ES-I3 (cell line): ENCODE data around the gene CAPN2.

Experiments
- H3K36me3 ChIP-seq: 2 replicates; pipeline ENCODE4 v1.6.1; 2013; ENCODE audit warnings: mild to moderate bottlenecking, low read length, control low read depth, moderate library complexity; ENCODE audit not compliant: insufficient read depth
- H3K4me1 ChIP-seq: 2 replicates; pipeline ENCODE4 v1.6.1; 2013; ENCODE audit warnings: mild to moderate bottlenecking, control low read depth, low read length; ENCODE audit not compliant: insufficient read depth
- H3K9ac ChIP-seq: 2 replicates; pipeline ENCODE4 v1.6.1; 2013; ENCODE audit warnings: low read depth, mild to moderate bottlenecking, low read length, moderate library complexity
- H3K9me3 ChIP-seq: 2 replicates; pipeline ENCODE4 v1.6.1; 2013; ENCODE audit warnings: mild to moderate bottlenecking, low read length, moderate library complexity; ENCODE audit not compliant: control insufficient read depth, insufficient read depth

CAPN2 gene

DNA sequence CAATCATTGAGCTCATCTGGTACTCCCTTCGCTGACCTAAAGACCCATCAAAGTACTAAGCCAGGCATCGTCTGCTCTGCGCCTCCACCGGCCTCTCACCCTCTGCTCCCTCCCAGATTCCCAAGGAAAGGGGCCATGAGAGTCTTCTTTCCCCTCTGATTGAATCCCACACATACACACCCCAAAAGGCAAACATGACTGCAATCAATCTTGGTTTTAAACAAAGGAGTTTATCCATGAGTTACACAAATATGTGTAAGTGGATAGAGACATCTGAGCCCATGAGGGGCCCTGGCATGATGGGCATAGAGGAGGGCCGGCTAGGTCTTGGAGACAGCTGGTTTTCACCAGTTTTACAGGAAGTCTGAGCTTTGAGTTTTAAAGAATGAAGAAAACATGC lies 50.9 kb downstream of the CAPN2 start:
- Histone ChIP-seq H3K4me1 (no peaks in the 10 kb centered on the region), H3K36me3 (peaks cover 10% of the 10 kb centered on the region), H3K9me3 (no peaks in the 10 kb centered on the region)

DNA sequence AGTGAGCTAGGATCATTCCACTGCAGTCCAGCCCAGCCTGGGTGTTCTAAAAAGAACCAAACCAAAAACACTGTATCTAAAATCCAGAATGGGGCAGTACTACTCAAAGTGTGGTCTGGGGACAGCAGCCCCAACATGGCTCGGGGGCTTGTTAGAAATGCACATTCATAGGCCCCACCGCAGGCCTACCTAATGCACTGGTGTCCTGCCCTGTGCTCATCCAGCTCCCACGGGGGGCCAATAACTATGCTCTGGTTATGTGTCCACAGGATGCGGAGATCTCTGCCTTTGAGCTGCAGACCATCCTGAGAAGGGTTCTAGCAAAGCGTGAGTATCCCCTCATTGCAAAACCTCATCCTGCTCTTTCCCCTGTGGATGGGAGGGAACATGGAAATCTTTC lies 51.5 kb downstream of the CAPN2 start:
- Histone ChIP-seq H3K9me3 (no peaks in the 10 kb centered on the region), H3K36me3 (peaks cover 10% of the 10 kb centered on the region), H3K4me1 (no peaks in the 10 kb centered on the region), H3K9ac (no peak overlapping the region)

More for the DNA sequence above, 50.9 kb downstream of the CAPN2 start:
- H3K9ac ChIP-seq: no peak overlapping the region

DNA sequence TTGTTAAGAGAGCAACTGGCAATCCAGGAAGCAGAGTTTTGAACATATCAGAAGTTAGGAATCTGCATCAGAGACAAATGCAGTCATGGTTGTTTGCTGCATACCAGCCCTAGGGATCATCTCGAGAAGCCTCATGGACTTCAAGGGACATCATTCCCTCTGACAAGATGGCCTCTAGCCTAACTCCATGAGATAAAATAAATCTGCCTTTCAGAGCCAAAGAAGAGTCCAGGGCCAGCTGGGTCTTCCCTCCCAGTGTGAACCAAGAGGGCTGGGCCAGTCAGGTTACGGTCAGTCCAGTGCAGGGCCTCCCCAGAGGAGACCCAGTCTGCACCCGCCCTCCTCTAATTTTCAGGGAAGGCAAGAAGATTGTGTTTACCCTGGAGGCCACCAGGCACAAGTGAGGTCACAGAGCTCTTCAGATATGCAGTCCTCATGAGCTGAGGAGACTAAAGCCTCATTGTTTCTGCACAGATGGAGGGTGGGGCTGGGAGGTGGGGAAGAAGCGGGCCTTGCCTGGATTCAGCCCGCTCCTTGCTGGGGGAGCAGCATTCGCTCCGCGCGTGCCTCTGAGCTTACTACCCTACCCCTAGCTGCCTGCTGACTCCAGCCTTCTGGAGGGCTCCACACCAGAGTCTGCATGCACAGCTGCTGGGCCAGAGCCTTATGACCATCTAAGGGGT lies 52.8 kb downstream of the CAPN2 start:
- Histone ChIP-seq H3K9ac (no peak overlapping the region), H3K9me3 (no peaks in the 10 kb centered on the region), H3K4me1 (no peaks in the 10 kb centered on the region), H3K36me3 (peaks cover 12% of the 10 kb centered on the region)

DNA sequence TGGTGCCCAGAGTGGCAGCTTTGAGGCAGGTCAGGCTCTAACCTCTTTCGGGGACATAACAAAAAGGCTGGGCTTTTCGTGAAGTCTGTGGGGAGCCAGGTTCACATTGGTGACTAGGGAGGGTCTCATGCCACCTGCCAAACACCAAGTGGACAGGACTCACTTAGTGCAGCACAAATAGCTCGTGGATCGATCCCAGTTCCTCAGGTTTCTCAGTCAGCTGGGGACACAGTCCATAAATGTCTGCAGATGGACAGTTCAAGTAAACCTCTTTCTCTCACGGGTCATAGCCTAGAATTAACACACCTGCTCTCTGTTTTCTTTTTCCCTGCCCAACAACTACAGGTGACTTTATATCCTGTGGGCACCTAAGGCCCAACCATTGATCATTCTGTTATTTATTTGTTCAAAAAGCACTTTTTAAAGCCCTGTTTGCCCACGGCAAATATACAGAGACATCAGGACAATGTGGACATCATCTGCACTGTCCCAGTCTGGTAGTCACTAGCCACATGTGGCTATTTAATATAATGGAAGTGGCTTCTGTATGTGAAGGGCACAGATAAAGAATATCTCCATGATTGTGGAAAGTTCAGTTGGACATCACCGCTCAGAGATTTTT lies 53.5 kb downstream of the CAPN2 start:
- H3K9me3 ChIP-seq: no peaks in the 10 kb centered on the region
- no peak overlapping the region for H3K9ac ChIP-seq
- H3K36me3 ChIP-seq: peaks cover 13% of the 10 kb centered on the region
- no peaks in the 10 kb centered on the region for H3K4me1 ChIP-seq

DNA sequence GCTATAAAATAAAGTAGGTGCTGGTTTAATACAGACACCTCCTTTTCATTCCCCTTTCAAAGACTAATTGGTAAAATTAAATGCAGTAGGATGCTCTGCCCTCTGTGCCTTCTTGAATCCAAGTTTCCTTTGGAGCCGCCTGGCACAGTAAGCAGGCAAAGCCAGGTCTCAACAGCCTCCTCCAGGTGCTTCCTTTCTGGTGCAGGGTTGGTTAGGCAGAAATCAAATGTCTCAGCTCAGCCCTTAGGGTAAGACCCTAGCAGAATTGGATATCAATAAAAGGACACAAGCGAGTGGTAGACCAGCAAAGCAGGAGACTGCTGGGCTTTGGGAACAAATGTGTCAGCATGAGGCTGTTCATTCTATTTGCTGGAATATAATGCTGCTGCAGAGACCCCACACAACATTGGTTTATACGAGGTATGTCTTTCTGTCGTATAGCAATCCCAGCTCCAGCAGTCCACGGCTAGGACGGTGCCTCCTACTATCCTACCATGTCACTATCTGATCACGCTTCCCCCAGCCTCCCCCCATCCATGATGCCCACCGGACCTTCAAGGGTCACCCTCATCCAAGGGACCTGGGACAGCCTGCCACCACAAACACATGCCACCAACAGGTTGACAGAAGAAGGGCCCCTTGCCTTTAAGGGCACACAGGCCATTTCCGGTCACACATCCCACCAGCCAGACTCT lies 58.4 kb downstream of the CAPN2 start:
- H3K36me3 ChIP-seq: peaks cover 13% of the 10 kb centered on the region; the same call in 1 of the 2 replicates
- no peaks in the 10 kb centered on the region for H3K9me3 ChIP-seq
- peaks cover 18% of the 10 kb centered on the region for H3K4me1 ChIP-seq
- no peak overlapping the region for H3K9ac ChIP-seq

DNA sequence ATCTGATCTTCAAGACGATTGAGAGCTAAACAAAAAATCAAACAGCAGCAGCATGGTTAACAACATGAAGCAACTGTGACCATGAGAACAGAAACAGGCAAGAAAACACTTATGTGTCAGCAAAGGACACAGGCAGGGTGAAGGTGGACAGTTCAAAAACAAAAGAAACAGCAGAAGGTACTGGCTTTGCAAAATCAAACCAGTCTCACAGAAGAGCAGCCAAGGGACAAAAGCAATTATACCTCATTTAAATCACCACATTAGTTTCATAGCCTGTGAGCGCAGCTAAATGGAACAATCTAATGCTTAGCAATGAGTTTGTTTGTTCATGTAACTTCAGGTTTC lies 59.1 kb downstream of the CAPN2 start:
- Histone ChIP-seq H3K9me3 (no peaks in the 10 kb centered on the region), H3K36me3 (peaks cover 13% of the 10 kb centered on the region; the same call in 1 of the 2 replicates), H3K4me1 (peaks cover 18% of the 10 kb centered on the region), H3K9ac (no peak overlapping the region)

DNA sequence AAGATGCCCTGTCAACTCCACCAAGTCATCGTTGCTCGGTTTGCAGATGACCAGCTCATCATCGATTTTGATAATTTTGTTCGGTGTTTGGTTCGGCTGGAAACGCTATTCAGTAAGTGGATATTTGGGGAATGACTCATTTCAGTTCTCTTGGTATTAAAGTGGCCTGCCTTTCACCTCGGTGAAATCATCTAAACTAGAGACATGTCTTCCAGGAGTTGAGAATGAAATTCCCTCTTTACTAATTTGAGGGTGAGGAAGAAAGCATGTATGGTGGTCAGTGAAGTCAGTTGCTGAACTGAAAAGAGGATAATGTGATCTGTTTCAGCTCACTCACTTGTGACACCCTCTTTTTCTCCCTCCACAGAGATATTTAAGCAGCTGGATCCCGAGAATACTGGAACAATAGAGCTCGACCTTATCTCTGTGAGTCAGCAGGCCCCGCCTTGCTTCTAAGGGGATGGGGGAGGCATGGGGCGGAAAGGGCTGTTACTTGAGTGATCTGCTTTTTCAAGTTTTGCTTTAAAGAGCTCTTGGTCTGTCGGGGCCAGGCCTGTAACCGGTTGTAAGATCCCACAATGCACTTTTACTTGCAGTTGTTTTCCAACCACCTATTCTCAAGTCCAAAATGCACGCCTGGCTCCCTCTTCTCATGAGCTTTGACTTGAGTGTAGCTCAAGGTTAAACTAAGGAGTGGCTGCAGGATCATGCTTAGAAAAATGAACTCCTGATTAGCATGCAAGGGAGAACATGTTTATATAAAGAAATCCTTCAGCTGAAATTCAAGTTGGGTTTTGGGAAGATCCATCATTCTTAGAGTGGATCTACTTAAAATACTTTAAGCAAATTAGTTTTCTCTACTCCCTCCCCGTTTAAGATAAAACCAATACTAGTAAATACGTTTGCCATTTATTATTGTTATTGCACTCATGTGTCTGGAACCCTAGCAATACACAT lies 59.8 kb downstream of the CAPN2 start:
- Histone ChIP-seq H3K9ac (no peak overlapping the region), H3K36me3 (peaks cover 13% of the 10 kb centered on the region; the same call in 1 of the 2 replicates), H3K9me3 (no peaks in the 10 kb centered on the region), H3K4me1 (peaks cover 18% of the 10 kb centered on the region)

DNA sequence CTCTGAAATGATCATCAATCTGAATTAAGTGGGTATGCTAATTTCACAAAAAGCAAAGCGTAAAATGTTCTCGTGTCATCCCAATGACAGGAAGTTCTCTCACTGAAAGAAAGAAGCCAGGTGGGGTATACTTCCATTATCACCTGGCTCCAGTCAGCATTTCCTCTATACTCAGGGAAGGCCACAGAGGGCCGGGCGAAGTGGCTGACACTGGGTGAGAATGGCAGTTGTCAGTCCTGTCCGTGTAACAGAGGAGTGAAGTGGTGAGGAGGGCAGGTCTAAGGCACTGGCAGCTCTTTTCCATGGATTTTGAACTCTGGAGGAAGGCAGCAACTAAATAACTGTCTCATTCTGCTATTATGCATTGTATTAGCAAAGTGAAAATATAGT lies 60.4 kb downstream of the CAPN2 start:
- no peaks in the 10 kb centered on the region for H3K9me3 ChIP-seq
- H3K4me1 ChIP-seq: peaks cover 18% of the 10 kb centered on the region
- H3K36me3 ChIP-seq: peaks cover 13% of the 10 kb centered on the region; the same call in 1 of the 2 replicates
- H3K9ac ChIP-seq: no peak overlapping the region

DNA sequence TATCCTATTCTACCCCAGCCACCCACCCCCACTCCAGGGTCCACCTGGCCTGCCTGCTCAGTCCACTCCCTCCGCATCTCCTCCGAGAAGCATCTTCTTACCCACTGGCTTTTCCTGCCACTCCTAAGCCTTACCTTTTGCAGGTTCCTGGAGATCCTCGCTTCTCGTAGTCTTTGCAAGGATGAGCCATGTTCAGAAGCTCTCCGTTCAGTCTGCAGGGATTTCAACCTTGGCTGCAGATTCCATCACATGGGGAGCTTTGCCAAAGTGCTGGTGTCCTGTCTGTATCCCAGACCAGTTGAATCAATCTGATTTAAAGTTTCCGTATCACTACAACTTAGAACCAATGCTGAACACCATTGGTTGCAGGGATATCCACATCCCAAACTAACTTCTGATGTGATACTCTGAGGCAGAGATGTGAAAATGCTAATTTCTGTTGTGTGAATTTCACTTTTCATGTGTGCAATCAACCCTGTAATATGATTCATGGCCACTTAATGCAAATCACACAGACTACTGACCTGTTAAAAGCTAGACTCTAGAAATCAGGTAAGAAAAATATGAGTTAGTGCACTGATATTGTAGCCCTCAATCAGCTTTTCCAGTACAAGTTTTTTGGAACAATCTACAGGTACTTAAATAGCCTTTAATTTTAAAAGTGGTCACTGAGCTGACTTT lies 61.9 kb downstream of the CAPN2 start:
- no peak overlapping the region for H3K9ac ChIP-seq
- H3K36me3 ChIP-seq: peaks cover 19% of the 10 kb centered on the region
- no peaks in the 10 kb centered on the region for H3K9me3 ChIP-seq
- H3K4me1 ChIP-seq: peaks cover 18% of the 10 kb centered on the region

DNA sequence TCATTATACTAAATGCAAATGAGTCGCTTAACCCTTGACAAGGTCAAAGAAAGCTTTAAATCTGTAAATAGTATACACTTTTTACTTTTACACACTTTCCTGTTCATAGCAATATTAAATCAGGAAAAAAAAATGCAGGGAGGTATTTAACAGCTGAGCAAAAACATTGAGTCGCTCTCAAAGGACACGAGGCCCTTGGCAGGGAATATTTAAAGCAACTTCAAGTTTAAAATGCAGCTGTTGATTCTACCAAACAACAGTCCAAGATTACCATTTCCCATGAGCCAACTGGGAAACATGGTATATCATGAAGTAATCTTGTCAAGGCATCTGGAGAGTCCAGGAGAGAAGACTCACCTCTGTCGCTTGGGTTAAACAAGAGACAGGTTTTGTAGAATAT lies 62.7 kb downstream of the CAPN2 start:
- no peak overlapping the region for H3K9ac ChIP-seq
- peaks cover 18% of the 10 kb centered on the region for H3K4me1 ChIP-seq
- peaks cover 16% of the 10 kb centered on the region for H3K36me3 ChIP-seq
- no peaks in the 10 kb centered on the region for H3K9me3 ChIP-seq

DNA sequence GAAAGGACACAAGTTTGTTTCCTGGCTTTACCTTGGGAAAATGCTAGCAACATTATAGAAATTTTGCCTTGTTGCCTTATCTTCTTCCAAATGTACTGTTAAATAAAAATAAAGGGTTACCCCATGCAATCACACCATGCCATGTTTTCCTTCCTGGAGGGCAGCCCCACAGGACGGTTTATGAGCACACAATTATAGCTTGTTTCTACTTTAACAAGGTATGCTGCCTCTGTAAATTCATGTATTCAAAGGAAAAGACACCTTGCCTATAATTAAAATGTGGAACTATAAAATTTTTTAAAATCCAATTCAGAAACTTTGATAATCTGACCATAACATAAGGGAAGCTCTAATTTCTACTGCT lies 63.4 kb downstream of the CAPN2 start:
- Histone ChIP-seq H3K36me3 (peaks cover 18% of the 10 kb centered on the region), H3K9me3 (no peaks in the 10 kb centered on the region), H3K9ac (no peak overlapping the region), H3K4me1 (peaks cover 18% of the 10 kb centered on the region)

DNA sequence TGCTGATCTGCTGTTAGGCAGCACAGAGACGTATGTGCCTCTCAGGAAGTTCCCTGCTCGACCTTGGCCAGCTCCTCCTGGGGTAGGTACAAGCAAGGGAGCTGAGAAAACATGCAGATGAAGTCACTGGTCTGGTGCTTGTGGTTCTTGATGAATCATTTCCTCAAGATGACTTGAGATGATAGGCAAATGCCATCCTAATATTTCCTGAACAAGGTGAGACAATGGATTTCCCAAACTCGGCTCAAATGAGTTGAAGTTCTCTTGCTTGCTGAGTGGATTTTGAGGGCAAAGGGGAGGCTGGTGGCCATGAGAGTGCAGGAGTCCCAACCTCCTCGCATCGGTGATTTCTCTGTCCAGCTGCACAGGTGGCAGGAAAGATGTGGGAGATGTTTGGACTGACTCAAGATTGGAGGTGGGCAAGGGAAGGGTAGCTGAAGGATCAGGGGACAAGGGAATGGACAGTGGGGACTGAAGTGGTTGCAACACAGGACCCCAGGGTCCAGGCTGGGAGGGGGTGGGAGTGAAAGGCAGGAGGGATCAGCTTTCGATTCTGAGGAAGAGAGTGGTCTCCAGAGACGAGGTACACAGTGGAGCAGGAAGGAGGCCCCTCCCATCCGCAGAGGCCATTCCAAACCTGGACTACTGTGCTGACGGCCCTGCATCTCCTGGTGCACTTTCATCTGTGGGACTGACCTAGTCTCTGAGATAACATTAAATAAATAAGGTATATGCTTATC lies 63.9 kb downstream of the CAPN2 start:
- peaks cover 15% of the 10 kb centered on the region for H3K4me1 ChIP-seq
- H3K9me3 ChIP-seq: no peaks in the 10 kb centered on the region
- H3K36me3 ChIP-seq: peaks cover 17% of the 10 kb centered on the region
- no peak overlapping the region for H3K9ac ChIP-seq

DNA sequence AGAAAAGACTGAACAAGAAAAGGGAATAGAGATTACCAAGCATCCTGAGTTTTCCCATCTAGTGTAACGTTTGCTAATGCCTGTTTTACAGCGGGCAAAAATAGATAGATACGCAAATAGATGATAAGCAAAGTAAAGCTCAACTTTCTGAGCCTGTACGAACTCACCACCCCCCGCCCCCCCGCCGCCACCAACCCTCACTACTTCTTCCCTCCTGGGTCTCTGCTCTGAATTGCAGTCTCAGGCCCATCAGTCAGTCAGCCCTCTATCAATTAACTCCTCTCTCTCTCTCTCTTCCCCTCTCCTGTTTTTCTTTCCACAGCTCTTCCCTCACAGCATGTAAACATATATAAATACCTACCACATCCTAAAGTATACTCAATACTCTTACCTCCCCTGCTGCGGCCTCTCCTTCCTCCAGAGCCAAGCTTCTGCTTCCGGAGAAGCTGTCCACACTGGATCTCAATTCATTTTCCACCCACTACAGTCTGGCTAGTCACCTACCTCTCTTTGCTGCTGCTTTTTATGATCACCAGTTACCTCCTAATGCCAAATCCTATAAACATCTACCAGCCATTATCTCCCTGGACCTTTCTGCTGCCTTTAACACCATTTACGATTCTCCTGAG lies 64.6 kb downstream of the CAPN2 start:
- H3K36me3 ChIP-seq: peaks cover 17% of the 10 kb centered on the region
- no peak overlapping the region for H3K9ac ChIP-seq
- peaks cover 10% of the 10 kb centered on the region for H3K4me1 ChIP-seq
- no peaks in the 10 kb centered on the region for H3K9me3 ChIP-seq
